Activated naive CD4-positive, alpha-beta T cell treated with anti-CD3 and anti-CD28 coated beads for 36 hours (primary cell): ENCODE data around the gene OTULIN. TPM values are rescaled to one million over a fixed set of nuclear protein-coding genes. Genes with fewer than 3 reads are reported as not detected.

Experiments used
- CTCF ChIA-PET: fragments of 350-600 bp; sonication (Branson Sonifier 250); formaldehyde crosslinking; loops from one replicate; lab custom pipeline; 2021; ENCODE audit warnings: antibody characterized with exemption; lab: Charles Lee
- DNase-seq: peaks from one replicate; pipeline ENCODE4 v3.0.0-alpha.2; 2020
- H3K27ac Mint-ChIP-seq: one replicate; pipeline ENCODE4 v1.8.0; 2021; ENCODE audit warnings: mild to moderate bottlenecking, mixed read lengths
- H3K27me3 Mint-ChIP-seq: one replicate; pipeline ENCODE4 v1.8.0; 2021; ENCODE audit warnings: low read depth, mixed read lengths
- H3K36me3 Mint-ChIP-seq: one replicate; pipeline ENCODE4 v1.8.0; 2021; ENCODE audit warnings: low read depth, mixed read lengths
- H3K4me1 Mint-ChIP-seq: one replicate; pipeline ENCODE4 v1.8.0; 2021; ENCODE audit warnings: low read depth, mixed read lengths
- H3K4me3 Mint-ChIP-seq: one replicate; pipeline ENCODE4 v1.8.0; 2021; ENCODE audit warnings: mild to moderate bottlenecking, moderate library complexity, mixed read lengths
- H3K9me3 Mint-ChIP-seq: one replicate; pipeline ENCODE4 v1.8.0; 2021; ENCODE audit warnings: mixed read lengths
- intact Hi-C: fragments of 100-400 bp; cut with micrococcal nuclease; formaldehyde crosslinking; loops from one replicate; pipeline ENCODE4 v1.15.1; 2023
- total RNA-seq, 2 experiments: library from RNA; stranded (reverse); gene quantifications; one replicate each; pipeline ENCODE4 v1.2.3, GENCODE V29; 2021

The OTULIN gene
- total RNA-seq, 2 experiments from 2014 or later: 46.4 to 48.0 TPM

DNA sequence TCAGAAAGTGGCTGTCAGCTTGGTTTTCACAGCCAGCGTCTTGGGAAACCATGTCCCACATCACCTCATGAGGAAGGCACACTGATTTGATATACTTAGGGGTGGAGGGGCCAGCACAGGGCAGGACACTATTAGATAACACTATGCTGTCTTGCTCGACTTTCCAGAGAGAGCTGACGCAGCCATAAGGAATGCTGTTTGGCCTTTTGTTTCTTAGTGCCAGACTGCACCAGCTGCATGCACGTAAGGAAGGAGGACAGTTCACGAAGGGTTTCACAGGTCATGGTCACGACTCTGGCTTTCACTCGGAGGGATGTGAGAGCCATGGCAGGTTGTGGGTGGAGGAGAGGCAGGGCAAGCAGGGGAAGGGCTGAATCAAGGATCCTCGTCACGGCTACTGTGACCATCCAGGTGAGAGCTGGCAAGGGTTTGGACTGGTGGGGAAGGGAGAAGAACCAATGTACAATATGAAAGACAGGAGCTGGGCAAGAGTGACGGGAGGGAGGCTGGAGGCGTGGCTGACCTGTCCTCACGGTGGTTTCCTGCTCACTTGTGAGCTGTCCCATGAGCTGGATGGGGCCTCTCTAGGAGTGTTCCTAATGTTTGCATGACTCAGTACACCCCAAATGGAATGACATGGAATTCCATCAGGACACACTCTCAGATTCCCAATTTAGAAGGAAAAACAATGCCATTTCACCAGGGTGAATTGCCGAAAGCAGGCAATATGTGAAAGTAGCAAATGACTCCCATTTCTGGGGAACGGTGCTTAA, 61.7 kb downstream of the OTULIN start:
- no peak for DNase-seq
- intact Hi-C loops: no loop called here
- Mint-ChIP-seq H3K27ac (no peak overlapping the region), H3K4me3 (no peak overlapping the region), H3K27me3 (no peaks in the 10 kb centered on the region), H3K9me3 (peaks cover 1% of the 10 kb centered on the region), H3K4me1 (peaks cover 26% of the 10 kb centered on the region), H3K36me3 (peaks cover 30% of the 10 kb centered on the region)
- CTCF ChIA-PET: interaction anchor here (0.6 to 11.3 kb wide), 26 partner anchors 7 to 289 kb away, joined by 3 to 165 read pairs (median 4); no protein-coding TSS in a partner anchor

- H3K4me1 Mint-ChIP-seq: peaks cover 19% of the 10 kb centered on the region
- H3K4me3 Mint-ChIP-seq: no peak overlapping the region
- peaks cover 27% of the 10 kb centered on the region for H3K36me3 Mint-ChIP-seq
- intact Hi-C loops: loop anchor here (1.0 kb wide), 6 partner anchors 42 to 287 kb away; no protein-coding TSS in a partner anchor
- DNase-seq: peak; percentile 83
- H3K9me3 Mint-ChIP-seq: peaks cover 1% of the 10 kb centered on the region
- CTCF ChIA-PET: interaction anchor here (0.6 to 11.3 kb wide), 36 partner anchors 8 to 288 kb away, joined by 3 to 165 read pairs (median 4); partner anchors contain the start of gene ANKH
- H3K27me3 Mint-ChIP-seq: no peaks in the 10 kb centered on the region
- no peak overlapping the region for H3K27ac Mint-ChIP-seq
Measured at GRCh38 chr5:14727428-14727865, 62.9 kb downstream of the OTULIN start.

- H3K4me3 Mint-ChIP-seq: no peak overlapping the region
- no peaks in the 10 kb centered on the region for H3K27me3 Mint-ChIP-seq
- peaks cover 13% of the 10 kb centered on the region for H3K4me1 Mint-ChIP-seq
- no peak overlapping the region for H3K27ac Mint-ChIP-seq
- CTCF ChIA-PET: interaction anchor here (0.6 to 11.3 kb wide), 25 partner anchors 8 to 287 kb away, joined by 3 to 165 read pairs (median 5); partner anchors contain the start of gene ANKH
- peaks cover 1% of the 10 kb centered on the region for H3K9me3 Mint-ChIP-seq
- intact Hi-C loops: loop anchor here (1.0 kb wide), 6 partner anchors 43 to 286 kb away; no protein-coding TSS in a partner anchor
- no peak for DNase-seq
- peaks cover 25% of the 10 kb centered on the region for H3K36me3 Mint-ChIP-seq
Measured at GRCh38 chr5:14727928-14728458, 63.5 kb downstream of the OTULIN start.

- intact Hi-C loops: no loop called here
- Mint-ChIP-seq H3K36me3 (peaks cover 23% of the 10 kb centered on the region), H3K4me1 (peaks cover 10% of the 10 kb centered on the region), H3K9me3 (peaks cover 1% of the 10 kb centered on the region), H3K4me3 (no peak overlapping the region), H3K27ac (no peak overlapping the region), H3K27me3 (no peaks in the 10 kb centered on the region)
- DNase-seq: no peak
- CTCF ChIA-PET: interaction anchor here (0.8 to 11.3 kb wide), 8 partner anchors 9 to 287 kb away, joined by 3 to 165 read pairs (median 4); no protein-coding TSS in a partner anchor
Measured at GRCh38 chr5:14728459-14728938, 64.0 kb downstream of the OTULIN start.

DNA sequence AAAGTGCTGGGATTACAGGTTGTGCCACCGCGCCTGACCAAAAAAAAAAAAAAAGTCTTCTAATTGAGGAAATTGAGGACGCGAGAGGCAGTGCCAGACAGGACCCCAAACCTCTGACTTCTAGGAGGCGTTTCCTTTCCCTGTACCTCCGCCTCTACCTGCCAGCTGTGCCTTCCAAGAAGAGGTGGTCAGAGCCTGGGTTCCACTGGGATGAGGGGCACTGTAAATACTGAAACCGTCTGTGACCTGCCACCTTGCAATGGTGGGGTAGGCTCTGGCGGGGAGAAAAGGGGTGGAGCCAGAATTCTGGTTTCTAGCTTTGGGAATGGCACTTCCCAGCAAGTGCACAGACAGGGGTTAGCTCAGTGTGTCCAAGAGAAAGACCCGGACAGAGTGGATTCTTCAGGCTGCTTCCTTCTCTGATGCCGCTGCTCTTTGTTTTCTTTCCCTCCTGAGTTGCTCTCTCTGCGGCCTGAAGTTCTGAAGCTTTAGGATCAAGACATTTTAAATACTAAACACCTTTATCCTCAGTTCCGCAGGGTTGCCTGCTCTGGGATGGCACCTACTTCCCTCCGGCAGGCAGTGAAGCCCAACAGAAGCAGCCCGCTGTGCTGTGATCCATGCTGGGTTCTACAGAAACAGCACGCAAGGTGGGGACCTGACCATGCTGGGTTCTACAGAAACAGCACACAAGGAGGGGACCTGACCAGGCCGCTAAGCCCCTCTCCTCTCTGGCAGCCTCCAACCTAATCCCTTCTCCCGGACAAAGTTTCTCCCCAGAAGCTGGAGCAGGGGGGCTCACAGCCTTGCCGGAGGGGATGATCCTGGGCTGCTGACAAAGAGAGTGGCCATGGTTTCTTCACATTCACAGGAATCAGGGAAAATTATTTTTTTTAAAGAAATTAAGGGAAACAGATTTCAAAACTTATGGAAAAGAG, 65.2 kb downstream of the OTULIN start:
- Mint-ChIP-seq H3K4me1 (peaks cover 4% of the 10 kb centered on the region), H3K36me3 (peaks cover 17% of the 10 kb centered on the region), H3K4me3 (no peak overlapping the region), H3K27ac (no peak overlapping the region), H3K9me3 (no peaks in the 10 kb centered on the region), H3K27me3 (no peaks in the 10 kb centered on the region)
- CTCF ChIA-PET: interaction anchor here (11.3 kb wide), 1 partner anchor 274 kb away, joined by 165 read pairs; no protein-coding TSS in a partner anchor
- DNase-seq: no peak
- intact Hi-C loops: no loop called here

GRCh38 chr5:14730466-14730865, 65.9 kb downstream of the OTULIN start:
- Mint-ChIP-seq H3K9me3 (no peaks in the 10 kb centered on the region), H3K27ac (no peak overlapping the region), H3K36me3 (peaks cover 9% of the 10 kb centered on the region), H3K4me3 (no peak overlapping the region), H3K4me1 (peaks cover 4% of the 10 kb centered on the region), H3K27me3 (no peaks in the 10 kb centered on the region)
- CTCF ChIA-PET: interaction anchor here (1.2 to 11.3 kb wide), 2 partner anchors 13 to 273 kb away, joined by 3 to 165 read pairs; no protein-coding TSS in a partner anchor
- intact Hi-C loops: no loop called here
- no peak for DNase-seq

DNA sequence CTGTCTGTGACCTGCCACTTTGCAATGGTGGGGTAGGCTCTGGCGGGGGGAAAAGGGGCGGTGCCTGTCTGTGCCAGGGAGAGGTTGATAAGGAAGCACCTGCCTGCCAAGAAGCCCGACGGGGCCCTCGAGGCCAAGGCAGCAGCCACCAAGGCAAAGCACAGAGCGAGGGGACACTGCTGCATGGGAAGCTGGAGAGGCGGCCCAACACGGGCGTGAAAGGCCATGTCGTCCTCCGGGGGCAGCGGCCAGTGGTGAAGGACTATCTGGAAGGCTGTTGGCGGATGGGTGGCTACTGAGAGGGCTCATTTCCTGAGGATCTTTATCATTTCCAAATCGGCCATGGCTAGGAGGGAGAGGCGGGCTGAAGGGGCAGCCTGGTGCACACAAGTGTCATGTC, 66.4 kb downstream of the OTULIN start:
- peaks cover 4% of the 10 kb centered on the region for H3K4me1 Mint-ChIP-seq
- DNase-seq: no peak
- intact Hi-C loops: no loop called here
- peaks cover 9% of the 10 kb centered on the region for H3K36me3 Mint-ChIP-seq
- no peak overlapping the region for H3K27ac Mint-ChIP-seq
- H3K4me3 Mint-ChIP-seq: no peak overlapping the region
- H3K9me3 Mint-ChIP-seq: no peaks in the 10 kb centered on the region
- CTCF ChIA-PET: interaction anchor here (1.2 to 11.3 kb wide), 4 partner anchors 13 to 366 kb away, joined by 3 to 165 read pairs (median 4); no protein-coding TSS in a partner anchor
- H3K27me3 Mint-ChIP-seq: no peaks in the 10 kb centered on the region

- Mint-ChIP-seq H3K4me1 (peaks cover 3% of the 10 kb centered on the region), H3K9me3 (no peaks in the 10 kb centered on the region), H3K4me3 (no peak overlapping the region), H3K27ac (no peak overlapping the region), H3K27me3 (no peaks in the 10 kb centered on the region), H3K36me3 (peaks cover 7% of the 10 kb centered on the region)
- intact Hi-C loops: no loop called here
- CTCF ChIA-PET: interaction anchor here (1.1 to 11.3 kb wide), 5 partner anchors 12 to 282 kb away, joined by 3 to 165 read pairs (median 5); no protein-coding TSS in a partner anchor
- no peak for DNase-seq
Measured at GRCh38 chr5:14732991-14733390, 68.5 kb downstream of the OTULIN start.

DNA sequence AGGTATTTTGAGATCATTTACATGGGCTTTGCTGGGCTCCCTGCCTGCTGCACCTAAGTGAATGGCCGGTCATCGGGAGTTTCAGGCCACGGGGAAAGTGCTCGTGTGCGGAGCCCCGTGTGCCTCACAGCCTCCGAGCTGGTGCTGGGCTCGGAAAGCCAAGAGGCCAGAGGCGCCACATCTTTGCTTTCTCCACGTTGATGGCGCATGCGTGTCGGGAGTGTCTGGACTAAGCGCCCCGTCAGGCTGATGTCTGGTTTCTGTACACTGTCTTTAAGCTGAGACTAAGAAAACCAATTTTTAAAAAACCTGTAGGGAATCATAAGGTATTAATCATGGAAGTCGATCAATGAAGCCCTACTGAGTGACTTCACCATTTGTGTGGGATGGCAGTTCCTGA, 69.1 kb downstream of the OTULIN start:
- Mint-ChIP-seq H3K9me3 (no peaks in the 10 kb centered on the region), H3K36me3 (peaks cover 7% of the 10 kb centered on the region), H3K27me3 (no peaks in the 10 kb centered on the region), H3K4me1 (peaks cover 3% of the 10 kb centered on the region), H3K27ac (no peak overlapping the region), H3K4me3 (no peak overlapping the region)
- CTCF ChIA-PET: no interaction called here
- DNase-seq: no peak
- intact Hi-C loops: no loop called here

DNA sequence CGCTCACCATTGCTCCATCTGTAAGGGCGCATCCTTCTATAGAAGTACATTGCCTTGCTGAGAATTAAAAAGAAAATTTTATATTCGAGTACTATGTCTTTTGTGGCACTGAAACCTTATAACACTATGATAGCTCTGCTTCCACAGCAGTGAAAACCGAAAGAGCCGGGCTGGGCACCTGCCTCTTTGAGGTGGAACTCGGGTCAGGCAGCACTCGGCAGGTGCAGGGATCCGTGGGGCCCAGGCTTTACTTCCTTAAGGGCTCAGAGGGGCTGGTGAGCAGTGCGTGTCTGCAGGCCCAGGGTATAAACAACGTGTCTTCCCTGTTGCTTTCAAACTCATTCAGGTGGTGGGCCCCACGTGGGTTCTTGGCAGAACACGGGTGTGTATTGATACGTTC, 69.9 kb downstream of the OTULIN start:
- Mint-ChIP-seq H3K4me1 (peaks cover 3% of the 10 kb centered on the region), H3K4me3 (no peak overlapping the region), H3K36me3 (peaks cover 7% of the 10 kb centered on the region), H3K9me3 (no peaks in the 10 kb centered on the region), H3K27me3 (no peaks in the 10 kb centered on the region), H3K27ac (no peak overlapping the region)
- DNase-seq: no peak
- intact Hi-C loops: no loop called here
- CTCF ChIA-PET: no interaction called here

DNA sequence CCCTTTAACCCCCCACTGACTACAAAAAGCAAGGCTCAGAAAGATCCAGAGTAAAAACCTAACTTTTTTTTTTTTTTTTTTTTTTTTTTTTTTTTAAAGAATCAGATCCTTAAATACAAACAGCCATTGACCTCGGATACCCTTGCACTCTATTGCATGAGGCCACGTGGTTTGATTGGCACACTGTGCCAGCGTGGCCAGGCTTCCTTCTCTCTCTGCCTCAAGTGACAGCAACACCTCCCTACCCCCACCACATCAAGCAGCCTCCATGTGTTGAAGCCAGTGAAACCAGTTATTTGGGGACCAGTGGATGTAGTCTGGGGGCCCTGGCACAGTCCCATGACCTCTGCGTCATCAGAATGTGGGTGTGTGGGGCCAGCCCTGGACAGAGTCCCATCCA, 71.4 kb downstream of the OTULIN start:
- intact Hi-C loops: no loop called here
- no peaks in the 10 kb centered on the region for H3K9me3 Mint-ChIP-seq
- CTCF ChIA-PET: no interaction called here
- DNase-seq: no peak
- H3K36me3 Mint-ChIP-seq: peaks cover 7% of the 10 kb centered on the region
- H3K4me3 Mint-ChIP-seq: no peak overlapping the region
- H3K27me3 Mint-ChIP-seq: no peaks in the 10 kb centered on the region
- peaks cover 3% of the 10 kb centered on the region for H3K4me1 Mint-ChIP-seq
- no peak overlapping the region for H3K27ac Mint-ChIP-seq
